Natural killer cell (primary cell): Measurements from ENCODE around the gene SVOPL. TPM values are rescaled to one million over a fixed set of nuclear protein-coding genes. Genes with fewer than 3 reads are reported as not detected.
"Not testable (repeated sequence)": the region's sequence is repeated elsewhere in the genome, so short reads cannot be mapped to it uniquely, and the experiment has no call there.

ENCODE experiments used
- ATAC-seq, 3 donors: fragments of 150-1000 bp in 2 of 3; fragments of 200-7000 bp in 1 of 3; cut with Tn5 transposase; 1 replicate in 1 of 3; 2 replicates in 2 of 3; pipeline ENCODE4 v1.10.0; 2021; ENCODE audit warnings: mild to moderate bottlenecking in 2 of 3, moderate library complexity in 2 of 3
- DNase-seq, 2 donors: peaks; one replicate each; pipeline versions ENCODE4 v3.0.0 to v3.0.0-alpha.2; 2013 to 2021; ENCODE audit warnings: mixed read lengths in 1 of 2
- H3K27ac ChIP-seq: one replicate; pipeline ENCODE4 v1.5.1; 2013; ENCODE audit warnings: mild to moderate bottlenecking, low read length
- H3K27me3 ChIP-seq: one replicate; pipeline ENCODE4 v1.6.1; 2013; ENCODE audit warnings: low read length; ENCODE audit not compliant: control insufficient read depth, insufficient read depth
- H3K36me3 ChIP-seq: one replicate; pipeline ENCODE4 v1.6.1; 2013; ENCODE audit warnings: low read length; ENCODE audit not compliant: control insufficient read depth, insufficient read depth
- H3K4me1 ChIP-seq: one replicate; pipeline ENCODE4 v1.6.1; 2013; ENCODE audit warnings: low read length; ENCODE audit not compliant: control insufficient read depth, insufficient read depth
- H3K4me3 ChIP-seq: one replicate; pipeline ENCODE4 v1.5.1; 2013; ENCODE audit warnings: low read length
- H3K9me3 ChIP-seq: one replicate; pipeline ENCODE4 v1.6.1; 2013; ENCODE audit warnings: low read length; ENCODE audit not compliant: control insufficient read depth, insufficient read depth
- H3K27ac Mint-ChIP-seq, 2 donors: one replicate each; pipeline ENCODE4 v1.8.0; 2022; ENCODE audit warnings: mild to moderate bottlenecking in 2 of 2, mixed read lengths in 2 of 2, moderate library complexity in 1 of 2
- H3K27me3 Mint-ChIP-seq, 2 donors: one replicate each; pipeline ENCODE4 v1.8.0; 2022; ENCODE audit warnings: low read depth in 2 of 2, mixed read lengths in 2 of 2
- H3K36me3 Mint-ChIP-seq: one replicate; pipeline ENCODE4 v1.8.0; 2022; ENCODE audit warnings: mixed read lengths
- H3K4me1 Mint-ChIP-seq, 2 donors: one replicate each; pipeline ENCODE4 v1.8.0; 2022; ENCODE audit warnings: mixed read lengths in 2 of 2
- H3K4me3 Mint-ChIP-seq: one replicate; pipeline ENCODE4 v1.8.0; 2022; ENCODE audit warnings: mild to moderate bottlenecking, moderate library complexity, mixed read lengths
- H3K9me3 Mint-ChIP-seq, 2 donors: one replicate each; pipeline ENCODE4 v1.8.0; 2022; ENCODE audit warnings: mixed read lengths in 2 of 2
- CTCF ChIP-seq: fragments of 200-600 bp; IDR thresholded peaks from one replicate; pipeline ENCODE4 v1.8.0; 2022; ENCODE audit warnings: antibody characterized with exemption
- whole genome bisulfite sequencing: methylation state at CpG from one replicate; pipeline ENCODE4 v1.1.7; 2013; ENCODE audit warnings: missing lambda C conversion rate; ENCODE audit not compliant: insufficient coverage; 5-methylcytosine and 5-hydroxymethylcytosine counted together
- intact Hi-C: fragments of 100-400 bp; cut with micrococcal nuclease; formaldehyde crosslinking; loops from one replicate; pipeline ENCODE4 v1.14.2; 2022
- total RNA-seq, 4 donors: library from RNA; stranded (reverse); fragments of 120-200 nt in 1 of 4; gene quantifications; one replicate each; pipeline versions ENCODE4 v1.2.3 to v1.2.4, GENCODE V29; 2013 to 2022

SVOPL gene
- total RNA-seq, 3 donors from 2014 or later (not counting 1 experiment from before 2014, with no cell fraction given), result not detected

- Mint-ChIP-seq H3K27ac (no peak overlapping the region), H3K36me3 (no peaks in the 10 kb centered on the region), H3K9me3 (no peaks in the 10 kb centered on the region), H3K4me1 (no peaks in the 10 kb centered on the region), H3K4me3 (no peak overlapping the region), H3K27me3 (peaks cover 2 to 9% of the 10 kb centered on the region in 2 donors)
- intact Hi-C loops, result no loop called here
- no peak for TF ChIP-seq CTCF
- Histone ChIP-seq H3K9me3 (no peaks in the 10 kb centered on the region), H3K27me3 (no peaks in the 10 kb centered on the region), H3K27ac (no peak overlapping the region), H3K36me3 (no peaks in the 10 kb centered on the region), H3K4me3 (no peak overlapping the region), H3K4me1 (no peaks in the 10 kb centered on the region)
- no peak for DNase-seq
- no peak for ATAC-seq
- 98% methylated on average over 3 of the region's 4 CpGs for WGBS
Measured at GRCh38 chr7:138695106-138695505, 6.1 kb downstream of the SVOPL start.

- Histone ChIP-seq H3K9me3 (no peaks in the 10 kb centered on the region), H3K36me3 (no peaks in the 10 kb centered on the region), H3K4me3 (no peak overlapping the region), H3K27me3 (no peaks in the 10 kb centered on the region), H3K4me1 (no peaks in the 10 kb centered on the region), H3K27ac (no peak overlapping the region)
- peaks cover 0 to 5% of the 10 kb centered on the region in 2 donors for H3K27me3 Mint-ChIP-seq
- H3K36me3 Mint-ChIP-seq, result no peaks in the 10 kb centered on the region
- 90% methylated on average over 3 of the region's 5 CpGs for WGBS
- no peak for TF ChIP-seq CTCF
- no peak overlapping the region for H3K27ac Mint-ChIP-seq
- intact Hi-C loops, result no loop called here
- ATAC-seq, result no peak
- no peaks in the 10 kb centered on the region for H3K4me1 Mint-ChIP-seq
- no peaks in the 10 kb centered on the region for H3K9me3 Mint-ChIP-seq
- DNase-seq, result no peak
- H3K4me3 Mint-ChIP-seq, result no peak overlapping the region
Measured at GRCh38 chr7:138691178-138691577, 10.0 kb downstream of the SVOPL start.

- Mint-ChIP-seq H3K4me3 (no peak overlapping the region), H3K9me3 (no peaks in the 10 kb centered on the region), H3K27me3 (peaks cover 0 to 5% of the 10 kb centered on the region in 2 donors), H3K4me1 (no peaks in the 10 kb centered on the region), H3K36me3 (no peaks in the 10 kb centered on the region), H3K27ac (no peak overlapping the region)
- DNase-seq (no peak), ATAC-seq (no peak)
- Histone ChIP-seq H3K27me3 (no peaks in the 10 kb centered on the region), H3K4me1 (no peaks in the 10 kb centered on the region), H3K4me3 (no peak overlapping the region), H3K9me3 (no peaks in the 10 kb centered on the region), H3K36me3 (no peaks in the 10 kb centered on the region), H3K27ac (no peak overlapping the region)
- no peak for TF ChIP-seq CTCF
- whole genome bisulfite sequencing, result 100% methylated on average over 1 of the region's 2 CpGs
- intact Hi-C loops, result no loop called here
Measured at GRCh38 chr7:138690495-138690894, 10.7 kb downstream of the SVOPL start.

- H3K9me3 ChIP-seq, H3K27ac ChIP-seq, H3K4me3 ChIP-seq, H3K27ac Mint-ChIP-seq, intact Hi-C loops, H3K4me1 ChIP-seq, H3K36me3 Mint-ChIP-seq, H3K4me1 Mint-ChIP-seq, DNase-seq, ATAC-seq, H3K36me3 ChIP-seq, H3K27me3 Mint-ChIP-seq, H3K4me3 Mint-ChIP-seq, H3K9me3 Mint-ChIP-seq, H3K27me3 ChIP-seq: not testable (repeated sequence)
- 81% methylated on average over 6 of the region's 6 CpGs for WGBS
Measured at GRCh38 chr7:138688037-138688436, 13.1 kb downstream of the SVOPL start.
